ENCODE measurements around the gene ARNT2.

GRCh38 chr15:80523746-80524145, 119.6 kb downstream of the ARNT2 start:
- TF ChIP-seq CTCF (IDR thresholded peaks at IDR 0.05; ENCODE audit: poor library complexity) (no peak), EZH2 (IDR thresholded peaks at IDR 0.05; ENCODE audit: borderline replicate concordance) (no peak), EZH2phosphoT487 (IDR thresholded peaks at IDR 0.05; ENCODE audit: low read depth, severe bottlenecking, unreplicated experiment) (no peak)

All from hepatocyte (in vitro differentiated cells).